Activated naive CD8-positive, alpha-beta T cell treated with anti-CD3 and anti-CD28 coated beads for 36 hours (primary cell): ENCODE results near the gene CLPTM1. TPM values are rescaled to one million over a fixed set of nuclear protein-coding genes. Genes with fewer than 3 reads are reported as not detected.

Source experiments
- DNase-seq: peaks from one replicate; pipeline ENCODE4 v3.0.0; 2021
- H3K27ac Mint-ChIP-seq: one replicate; pipeline ENCODE4 v1.8.0; 2022; ENCODE audit warnings: mild to moderate bottlenecking, moderate library complexity, mixed read lengths
- H3K27me3 Mint-ChIP-seq: one replicate; pipeline ENCODE4 v1.8.0; 2022; ENCODE audit warnings: mild to moderate bottlenecking, mixed read lengths
- H3K36me3 Mint-ChIP-seq: one replicate; pipeline ENCODE4 v1.8.0; 2021; ENCODE audit warnings: mild to moderate bottlenecking, mixed read lengths
- H3K4me1 Mint-ChIP-seq: one replicate; pipeline ENCODE4 v1.8.0; 2021; ENCODE audit warnings: mixed read lengths
- H3K4me3 Mint-ChIP-seq: one replicate; pipeline ENCODE4 v1.8.0; 2022; ENCODE audit warnings: mild to moderate bottlenecking, moderate library complexity, mixed read lengths
- H3K9me3 Mint-ChIP-seq: one replicate; pipeline ENCODE4 v1.8.0; 2022; ENCODE audit warnings: mixed read lengths
- total RNA-seq, 2 experiments: library from RNA; stranded (reverse); gene quantifications; one replicate each; pipeline ENCODE4 v1.2.3, GENCODE V29; 2021

Gene CLPTM1
- total RNA-seq, 2 experiments from 2014 or later, result 54.2 to 57.2 TPM

GRCh38 chr19:45003485-45003884 lies 48.3 kb downstream of the CLPTM1 start:
- H3K36me3 Mint-ChIP-seq, result peaks cover 22% of the 10 kb centered on the region
- no peak for DNase-seq
- H3K4me1 Mint-ChIP-seq, result peaks cover 13% of the 10 kb centered on the region
- H3K27me3 Mint-ChIP-seq, result no peaks in the 10 kb centered on the region
- H3K27ac Mint-ChIP-seq, result no peak overlapping the region
- no peaks in the 10 kb centered on the region for H3K9me3 Mint-ChIP-seq
- no peak overlapping the region for H3K4me3 Mint-ChIP-seq

- Mint-ChIP-seq H3K27me3 (no peaks in the 10 kb centered on the region), H3K27ac (no peak overlapping the region)
- DNase-seq, result no peak
Measured at GRCh38 chr19:45005787-45006186, 50.6 kb downstream of the CLPTM1 start.

GRCh38 chr19:45008552-45008951 lies 53.4 kb downstream of the CLPTM1 start:
- Mint-ChIP-seq H3K27ac (no peak overlapping the region), H3K27me3 (no peaks in the 10 kb centered on the region), H3K9me3 (no peaks in the 10 kb centered on the region), H3K4me1 (peaks cover 2% of the 10 kb centered on the region), H3K36me3 (peaks cover 19% of the 10 kb centered on the region), H3K4me3 (no peak overlapping the region)
- no peak for DNase-seq

More at GRCh38 chr19:45005787-45006186, 50.6 kb downstream of the CLPTM1 start:
- Mint-ChIP-seq H3K4me3 (no peak overlapping the region), H3K4me1 (peaks cover 13% of the 10 kb centered on the region), H3K36me3 (peaks cover 26% of the 10 kb centered on the region), H3K9me3 (no peaks in the 10 kb centered on the region)

GRCh38 chr19:45009625-45010255 lies 54.6 kb downstream of the CLPTM1 start:
- Mint-ChIP-seq H3K4me1 (peaks cover 2% of the 10 kb centered on the region), H3K36me3 (peaks cover 19% of the 10 kb centered on the region), H3K27ac (peak overlapping the region; percentile 56)

GRCh38 chr19:45010306-45010705 lies 55.1 kb downstream of the CLPTM1 start:
- DNase-seq, result no peak
- no peaks in the 10 kb centered on the region for H3K27me3 Mint-ChIP-seq
- H3K27ac Mint-ChIP-seq, result no peak overlapping the region
- no peaks in the 10 kb centered on the region for H3K9me3 Mint-ChIP-seq
- H3K4me3 Mint-ChIP-seq, result no peak overlapping the region
- peaks cover 19% of the 10 kb centered on the region for H3K36me3 Mint-ChIP-seq
- peaks cover 2% of the 10 kb centered on the region for H3K4me1 Mint-ChIP-seq

More at GRCh38 chr19:45009625-45010255, 54.6 kb downstream of the CLPTM1 start:
- DNase-seq, result no peak
- no peaks in the 10 kb centered on the region for H3K9me3 Mint-ChIP-seq
- no peak overlapping the region for H3K4me3 Mint-ChIP-seq
- no peaks in the 10 kb centered on the region for H3K27me3 Mint-ChIP-seq

GRCh38 chr19:45011959-45012358 lies 56.8 kb downstream of the CLPTM1 start:
- Mint-ChIP-seq H3K27ac (no peak overlapping the region), H3K9me3 (no peaks in the 10 kb centered on the region), H3K4me1 (peaks cover 6% of the 10 kb centered on the region), H3K27me3 (no peaks in the 10 kb centered on the region), H3K4me3 (no peak overlapping the region), H3K36me3 (peaks cover 14% of the 10 kb centered on the region)
- no peak for DNase-seq

GRCh38 chr19:45016388-45017314 lies 61.5 kb downstream of the CLPTM1 start:
- peak overlapping the region; percentile 78 for H3K27ac Mint-ChIP-seq
- no peak overlapping the region for H3K4me3 Mint-ChIP-seq
- peaks cover 13% of the 10 kb centered on the region for H3K36me3 Mint-ChIP-seq
- DNase-seq, result peak; percentile 61
- H3K9me3 Mint-ChIP-seq, result no peaks in the 10 kb centered on the region
- peaks cover 6% of the 10 kb centered on the region for H3K4me1 Mint-ChIP-seq
- no peaks in the 10 kb centered on the region for H3K27me3 Mint-ChIP-seq

- Mint-ChIP-seq H3K9me3 (no peaks in the 10 kb centered on the region), H3K4me3 (no peak overlapping the region), H3K4me1 (peaks cover 6% of the 10 kb centered on the region), H3K27ac (no peak overlapping the region), H3K27me3 (no peaks in the 10 kb centered on the region), H3K36me3 (peaks cover 19% of the 10 kb centered on the region)
- no peak for DNase-seq
Measured at GRCh38 chr19:45019187-45019586, 64.0 kb downstream of the CLPTM1 start.

GRCh38 chr19:45020071-45020470 lies 64.9 kb downstream of the CLPTM1 start:
- Mint-ChIP-seq H3K27me3 (no peaks in the 10 kb centered on the region), H3K9me3 (no peaks in the 10 kb centered on the region)
- DNase-seq, result no peak

GRCh38 chr19:45021971-45022370 lies 66.8 kb downstream of the CLPTM1 start:
- no peaks in the 10 kb centered on the region for H3K4me1 Mint-ChIP-seq
- DNase-seq, result no peak
- H3K9me3 Mint-ChIP-seq, result no peaks in the 10 kb centered on the region
- no peak overlapping the region for H3K27ac Mint-ChIP-seq
- no peak overlapping the region for H3K4me3 Mint-ChIP-seq
- H3K27me3 Mint-ChIP-seq, result no peaks in the 10 kb centered on the region
- H3K36me3 Mint-ChIP-seq, result peaks cover 22% of the 10 kb centered on the region

More at GRCh38 chr19:45020071-45020470, 64.9 kb downstream of the CLPTM1 start:
- Mint-ChIP-seq H3K36me3 (peaks cover 21% of the 10 kb centered on the region), H3K4me3 (no peak overlapping the region), H3K4me1 (peaks cover 6% of the 10 kb centered on the region), H3K27ac (no peak overlapping the region)

- Mint-ChIP-seq H3K27ac (no peak overlapping the region), H3K4me3 (no peak overlapping the region), H3K36me3 (peaks cover 23% of the 10 kb centered on the region), H3K9me3 (no peaks in the 10 kb centered on the region), H3K27me3 (no peaks in the 10 kb centered on the region), H3K4me1 (no peaks in the 10 kb centered on the region)
- DNase-seq, result no peak
Measured at GRCh38 chr19:45023048-45023447, 67.9 kb downstream of the CLPTM1 start.

- no peaks in the 10 kb centered on the region for H3K4me1 Mint-ChIP-seq
- H3K27ac Mint-ChIP-seq, result no peak overlapping the region
- no peak overlapping the region for H3K4me3 Mint-ChIP-seq
- DNase-seq, result no peak
- H3K36me3 Mint-ChIP-seq, result peaks cover 25% of the 10 kb centered on the region
- no peaks in the 10 kb centered on the region for H3K9me3 Mint-ChIP-seq
- no peaks in the 10 kb centered on the region for H3K27me3 Mint-ChIP-seq
Measured at GRCh38 chr19:45025264-45025663, 70.1 kb downstream of the CLPTM1 start.

GRCh38 chr19:45027371-45027770 lies 72.2 kb downstream of the CLPTM1 start:
- H3K27ac Mint-ChIP-seq, result no peak overlapping the region
- H3K4me3 Mint-ChIP-seq, result no peak overlapping the region
- H3K36me3 Mint-ChIP-seq, result peaks cover 31% of the 10 kb centered on the region
- no peaks in the 10 kb centered on the region for H3K9me3 Mint-ChIP-seq
- no peak for DNase-seq
- no peaks in the 10 kb centered on the region for H3K4me1 Mint-ChIP-seq
- no peaks in the 10 kb centered on the region for H3K27me3 Mint-ChIP-seq

GRCh38 chr19:45030825-45031224 lies 75.6 kb downstream of the CLPTM1 start:
- H3K36me3 Mint-ChIP-seq, result peaks cover 40% of the 10 kb centered on the region

GRCh38 chr19:45032421-45032820 lies 77.2 kb downstream of the CLPTM1 start:
- DNase-seq, result no peak
- Mint-ChIP-seq H3K36me3 (peaks cover 39% of the 10 kb centered on the region), H3K4me3 (no peak overlapping the region), H3K27me3 (no peaks in the 10 kb centered on the region), H3K9me3 (no peaks in the 10 kb centered on the region), H3K4me1 (no peaks in the 10 kb centered on the region), H3K27ac (no peak overlapping the region)

More at GRCh38 chr19:45030825-45031224, 75.6 kb downstream of the CLPTM1 start:
- H3K4me1 Mint-ChIP-seq, result no peaks in the 10 kb centered on the region
- no peak overlapping the region for H3K27ac Mint-ChIP-seq
- DNase-seq, result no peak
- no peaks in the 10 kb centered on the region for H3K9me3 Mint-ChIP-seq
- H3K4me3 Mint-ChIP-seq, result no peak overlapping the region
- no peaks in the 10 kb centered on the region for H3K27me3 Mint-ChIP-seq
